GM21619 (cell line): ENCODE measurements around the gene BCR.

Experiments
- ATAC-seq: cut with Tn5 transposase; IDR thresholded peaks from one replicate; pipeline ENCODE4 v1.9.1; 2021; ENCODE audit not compliant: unreplicated experiment

BCR gene

DNA sequence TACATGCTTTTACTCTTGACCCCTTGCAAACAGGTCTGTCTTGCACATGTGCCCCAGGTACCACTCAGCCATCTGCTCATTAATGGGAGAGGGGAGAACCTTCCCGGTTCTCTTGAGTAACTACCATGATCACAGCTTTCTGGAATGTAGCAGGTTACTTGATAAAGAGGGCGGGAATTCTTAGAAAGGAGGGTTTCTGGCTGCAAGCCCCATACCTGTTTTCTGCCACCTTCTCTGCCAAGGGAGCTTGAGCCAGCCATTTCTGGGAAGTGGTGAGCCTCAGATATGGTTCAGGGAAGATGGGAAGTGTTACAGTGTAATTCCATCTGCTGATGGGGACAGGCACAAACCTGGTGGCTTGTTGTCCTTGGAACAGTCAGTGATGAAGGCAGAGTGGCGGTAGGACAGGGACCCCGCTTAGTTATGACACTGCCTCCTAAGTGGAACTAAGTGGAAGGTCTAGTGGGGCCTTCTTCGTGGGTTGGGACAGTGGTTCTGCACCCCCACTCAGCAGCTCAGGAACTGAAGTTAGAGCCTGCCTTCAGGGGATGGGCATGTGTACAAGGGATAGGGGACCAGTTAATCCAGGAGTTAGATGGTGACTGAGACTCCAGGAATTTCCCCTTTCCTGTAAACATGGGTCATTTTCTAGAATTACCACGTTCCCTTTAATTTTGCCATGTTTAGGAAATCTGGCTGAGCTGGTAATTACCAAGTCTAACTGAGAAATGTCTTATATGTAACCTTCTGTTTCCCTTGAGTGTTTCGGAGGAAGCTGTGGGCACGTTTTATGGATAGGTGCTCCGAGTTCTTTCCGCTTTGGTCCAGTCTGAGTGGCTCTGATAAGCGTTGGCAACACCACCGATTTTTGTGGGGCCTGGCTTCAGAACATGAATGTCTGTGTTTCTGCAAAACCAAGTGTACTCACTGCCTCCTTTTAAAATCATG, 35.3 kb downstream of the BCR start:
- no peak for ATAC-seq

DNA sequence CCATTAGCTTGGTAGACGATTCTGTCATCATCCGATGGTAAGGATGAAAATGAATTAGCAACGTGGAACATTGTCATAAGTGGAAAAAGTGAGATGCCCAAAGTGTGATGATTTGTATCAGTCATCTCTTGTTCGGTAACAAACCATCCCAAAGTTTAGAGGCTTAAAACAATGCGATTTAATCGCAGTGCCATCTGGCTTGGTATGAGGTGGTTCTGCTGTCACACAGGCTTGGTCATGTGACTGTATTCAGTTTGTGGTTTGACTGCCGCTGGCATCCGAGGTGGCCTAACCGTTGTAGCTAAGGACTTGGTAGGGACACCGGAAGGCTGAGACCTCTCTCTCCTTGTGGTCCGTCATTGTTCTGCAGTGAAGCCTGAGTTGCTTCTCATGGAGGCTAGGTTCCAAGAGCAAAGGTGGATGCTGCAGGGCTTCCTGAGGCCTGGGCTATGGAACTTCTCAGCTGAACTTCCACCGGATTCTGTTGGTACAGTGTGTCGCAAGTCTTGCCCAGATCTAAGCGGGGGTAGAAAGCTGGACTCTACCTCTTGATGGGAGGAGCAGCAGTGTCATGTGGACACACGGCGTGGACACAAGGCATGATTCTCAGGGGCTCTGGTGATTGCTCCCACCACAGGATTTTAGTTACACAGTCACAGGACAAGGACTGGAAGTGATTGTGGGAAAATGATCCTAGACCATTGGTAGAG, 36.3 kb downstream of the BCR start:
- no peak for ATAC-seq

DNA sequence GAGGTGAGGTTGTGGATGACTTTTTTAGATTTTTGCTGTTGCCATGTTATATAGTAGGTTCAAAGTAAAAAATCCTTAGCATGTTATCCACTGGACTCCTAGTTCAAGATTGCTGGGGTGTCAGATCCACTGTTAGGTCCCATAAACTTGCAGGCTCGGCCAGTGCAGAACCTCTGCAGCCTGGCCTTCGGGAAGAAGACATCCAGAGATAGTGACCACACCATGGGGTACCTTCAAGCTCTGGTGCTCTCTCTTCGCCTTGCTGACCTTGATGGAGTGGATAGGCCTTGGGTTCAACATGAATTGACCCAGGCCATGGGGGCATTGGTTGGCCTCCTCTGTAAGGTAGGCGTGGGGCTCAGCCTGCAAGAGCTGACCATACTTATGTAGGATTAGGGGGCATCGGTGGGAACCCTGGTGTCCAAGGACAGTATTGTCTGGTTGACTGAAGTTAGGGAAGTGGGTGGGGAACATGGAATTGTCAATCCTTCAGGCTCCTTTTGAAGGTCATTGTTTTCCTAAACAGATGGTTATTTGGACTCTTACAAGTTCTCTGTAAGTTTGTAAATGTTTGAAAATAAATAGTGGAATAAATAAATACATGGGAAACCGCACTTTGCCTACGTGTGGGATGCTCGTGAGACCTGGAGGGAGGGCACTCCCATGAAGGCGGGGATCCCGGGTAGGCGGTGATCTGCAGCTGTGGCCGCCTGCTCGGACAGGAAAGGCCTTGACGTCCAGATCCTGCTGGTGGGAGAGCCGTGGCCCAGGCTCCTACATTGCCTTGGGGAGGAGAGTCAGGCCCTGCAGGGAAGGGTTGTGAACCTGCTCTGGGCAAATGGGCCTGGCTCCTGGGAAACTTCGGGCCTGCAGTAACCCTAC, 37.1 kb downstream of the BCR start:
- no peak for ATAC-seq

DNA sequence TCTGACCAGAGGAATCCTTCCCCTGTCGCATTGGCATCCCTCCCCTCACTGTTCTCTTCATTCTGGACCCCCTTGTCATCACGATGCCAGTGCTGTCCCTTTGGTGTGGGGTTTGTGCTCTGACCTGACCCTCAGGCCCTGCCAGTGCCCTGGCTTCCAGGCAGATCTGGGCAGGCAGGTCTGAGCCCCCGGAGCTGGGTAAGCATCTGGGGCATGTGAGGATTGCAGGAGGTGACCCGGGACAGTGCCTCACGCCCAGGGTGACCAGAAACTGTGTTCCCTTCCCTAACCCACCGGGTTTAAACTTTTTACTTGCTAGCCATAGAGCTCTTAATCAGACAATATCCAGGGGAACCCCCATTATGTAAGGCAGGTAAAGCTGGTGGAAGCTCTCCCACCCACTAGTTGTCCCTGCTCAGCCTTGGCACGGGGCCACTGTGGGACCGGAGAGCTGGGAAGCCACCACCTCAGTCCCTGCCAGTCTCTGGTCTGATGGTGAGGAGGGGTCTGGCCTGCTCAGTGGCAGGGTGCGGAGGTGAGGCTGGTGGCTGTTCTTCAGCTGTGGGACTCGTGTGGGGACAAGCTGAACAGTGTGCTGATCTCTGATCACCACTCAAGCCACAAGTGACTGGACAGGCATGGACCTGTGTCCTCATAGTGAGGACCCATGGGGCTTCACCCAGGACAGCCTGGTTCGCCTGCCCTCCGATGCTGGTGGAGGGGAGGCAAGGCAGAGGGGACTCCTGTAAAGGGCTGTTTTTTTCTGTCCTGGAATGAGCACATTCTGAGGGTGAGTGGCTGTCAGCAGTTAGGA, 38.0 kb downstream of the BCR start:
- ATAC-seq, result no peak

DNA sequence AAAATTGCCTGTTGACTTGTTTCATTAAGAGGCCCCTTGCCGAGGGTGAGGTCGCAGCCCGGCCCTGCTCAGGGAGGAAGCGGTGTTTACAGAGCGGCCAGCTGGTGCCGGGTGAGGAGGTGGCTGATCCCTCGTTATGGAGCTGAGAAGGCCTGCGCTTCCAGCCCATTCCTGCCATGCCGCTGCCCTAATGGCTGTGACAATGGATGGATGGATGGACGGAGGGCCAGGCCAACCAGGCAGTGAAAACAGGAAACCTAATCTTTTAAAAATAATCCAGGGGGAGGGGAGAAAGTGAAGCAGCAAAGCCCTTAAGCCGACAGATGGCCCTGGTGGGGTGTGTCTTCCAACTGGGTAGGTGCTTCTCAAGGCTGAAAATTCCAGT, 38.5 kb downstream of the BCR start:
- no peak for ATAC-seq

DNA sequence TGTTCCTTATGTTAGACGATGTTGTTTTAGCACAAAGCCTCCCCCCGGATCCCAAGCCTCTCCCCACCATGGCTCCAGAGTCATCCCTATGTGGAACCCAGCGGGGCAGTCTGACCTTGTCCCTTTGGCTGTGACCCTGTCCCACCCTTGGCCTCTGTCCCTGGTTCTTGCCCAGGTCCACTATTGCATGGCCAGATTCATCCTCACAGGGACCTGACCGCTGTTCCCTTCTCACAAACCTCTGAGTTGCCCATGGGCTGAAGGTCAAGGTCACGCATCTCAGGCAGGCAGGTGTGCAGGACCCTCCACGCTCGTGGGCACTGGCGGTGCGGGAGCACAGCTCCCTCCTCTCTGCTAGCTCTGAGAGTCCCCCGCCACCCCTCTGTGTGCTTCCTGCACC, 39.0 kb downstream of the BCR start:
- ATAC-seq, result no peak

DNA sequence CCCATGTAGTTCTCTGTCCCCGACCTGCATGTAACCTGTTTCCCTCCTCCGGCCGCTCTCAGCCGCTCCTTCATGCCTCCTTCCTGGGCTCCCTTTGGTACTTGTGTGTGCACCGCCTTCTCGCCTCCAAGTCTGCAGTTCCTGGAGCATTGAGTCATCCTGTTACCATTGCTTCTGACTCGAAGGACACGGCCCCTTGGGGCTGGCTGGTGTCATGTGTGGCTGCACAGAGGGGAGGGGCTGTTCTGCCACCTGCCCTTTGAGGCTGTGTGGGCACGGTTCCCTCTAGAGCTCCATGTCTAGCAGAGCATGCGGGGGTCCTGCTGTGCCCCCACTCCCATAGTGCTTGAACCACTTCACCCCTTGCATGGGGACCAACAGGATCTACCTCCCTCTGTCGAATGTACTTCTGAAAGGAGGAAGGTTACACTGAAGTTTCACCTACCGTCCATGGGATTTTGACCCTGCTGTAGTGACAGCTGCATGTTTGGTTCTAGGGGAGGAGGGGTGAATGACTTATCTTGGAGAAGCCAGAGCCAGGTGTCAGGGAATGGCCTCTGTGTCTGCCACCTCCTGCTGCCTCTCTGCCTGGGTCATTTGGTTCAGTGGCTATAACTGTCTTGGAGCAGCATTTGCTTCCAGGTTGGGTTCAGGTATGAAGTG, 39.6 kb downstream of the BCR start:
- peak; percentile 62 for ATAC-seq

DNA sequence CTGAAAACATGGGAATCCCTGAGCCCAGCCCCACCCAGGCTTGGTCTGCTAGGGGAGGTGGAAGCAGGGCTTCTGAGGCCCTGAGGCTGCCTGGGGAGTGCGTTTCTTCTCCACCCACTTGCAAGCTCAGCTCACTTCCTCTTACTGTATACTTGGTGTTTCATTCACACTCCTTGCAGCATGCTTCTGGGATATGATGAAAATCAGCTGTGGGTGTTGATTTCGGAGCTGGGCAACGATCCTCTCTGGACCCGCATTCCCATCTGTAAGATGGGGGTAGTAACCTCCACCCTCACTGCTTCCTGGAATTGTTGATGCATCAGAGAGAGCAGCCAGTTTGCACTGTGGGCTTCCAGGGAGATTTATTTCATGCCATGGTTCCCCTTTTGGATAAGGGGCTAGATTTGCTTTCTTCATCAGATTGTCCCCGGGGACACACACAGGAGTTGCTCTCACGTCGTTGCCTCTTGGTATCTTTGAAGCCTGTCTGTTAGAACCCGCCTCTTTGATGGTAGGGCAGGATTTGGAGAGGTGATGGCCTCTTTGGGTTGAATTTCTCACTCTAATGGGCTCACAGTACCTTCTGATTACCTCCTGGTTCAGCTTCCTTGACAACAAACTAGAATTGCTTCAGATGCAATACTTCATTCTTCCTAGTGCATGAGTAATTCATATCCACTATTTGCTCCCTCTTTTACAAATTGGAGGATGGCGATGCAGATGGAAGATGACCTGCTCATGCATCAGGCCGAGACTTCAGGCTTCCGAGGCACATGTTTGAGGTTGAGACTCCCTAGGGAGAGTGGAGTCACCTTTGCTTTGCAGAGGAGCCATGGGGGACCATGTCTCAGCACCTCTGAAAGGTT, 40.4 kb downstream of the BCR start:
- no peak for ATAC-seq

DNA sequence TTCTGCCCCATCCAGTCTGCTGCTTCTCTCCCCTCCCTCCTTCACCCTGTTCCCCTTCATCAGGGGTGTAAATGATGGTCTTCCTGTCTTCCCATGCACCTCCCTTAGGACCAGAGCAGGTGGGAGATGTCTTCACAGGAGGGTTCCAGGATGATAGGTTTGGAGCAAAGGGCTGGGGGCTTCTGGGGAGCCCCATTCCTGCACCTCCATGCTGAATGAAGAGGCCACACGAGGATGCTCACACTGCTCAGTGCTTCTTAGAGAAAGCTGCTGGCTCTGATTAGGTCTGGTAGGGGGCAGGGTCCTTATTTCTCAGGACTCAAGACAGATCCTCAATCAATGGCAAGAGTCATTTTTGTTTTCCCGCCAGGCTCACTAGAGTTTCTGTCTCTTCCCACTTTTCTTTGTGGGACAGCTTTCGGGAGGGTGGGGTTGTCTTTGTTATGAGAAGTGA, 41.1 kb downstream of the BCR start:
- no peak for ATAC-seq

DNA sequence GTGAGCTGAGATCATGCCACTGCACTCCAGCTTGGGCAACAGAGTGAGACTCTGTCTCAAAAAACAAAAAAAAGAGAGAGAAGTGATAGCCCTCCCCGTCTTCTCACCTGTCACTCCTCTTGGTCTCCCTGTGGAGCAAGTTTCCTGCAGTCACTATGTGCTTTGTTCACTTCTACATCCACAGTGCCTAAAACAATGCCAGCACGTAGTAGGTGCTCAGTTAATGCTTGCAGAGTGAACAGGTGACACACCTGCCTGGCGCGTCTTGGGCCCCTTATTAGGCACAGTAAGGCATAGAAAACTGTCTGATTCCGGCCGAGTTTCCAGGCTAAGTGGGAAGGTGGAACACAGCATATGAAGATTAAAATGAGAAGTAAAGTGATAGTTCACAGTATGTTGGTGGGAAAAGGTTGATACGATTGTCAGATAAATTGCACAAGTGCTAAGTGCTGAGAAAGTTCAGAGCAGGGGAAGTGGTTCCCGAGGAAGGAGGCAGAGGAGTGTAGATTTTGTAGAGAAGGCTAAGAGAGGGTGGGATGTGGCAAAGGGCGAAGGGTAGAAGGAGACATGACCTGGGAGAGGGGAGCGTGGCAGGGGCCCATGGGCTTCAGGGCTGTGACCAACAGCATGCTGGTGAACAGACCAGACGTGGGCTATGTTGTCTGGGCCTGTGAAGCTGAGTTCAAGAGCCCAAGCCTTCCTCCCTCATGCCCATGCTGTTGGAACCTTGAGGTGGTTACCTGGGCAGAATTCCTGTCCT, 41.9 kb downstream of the BCR start:
- no peak for ATAC-seq

DNA sequence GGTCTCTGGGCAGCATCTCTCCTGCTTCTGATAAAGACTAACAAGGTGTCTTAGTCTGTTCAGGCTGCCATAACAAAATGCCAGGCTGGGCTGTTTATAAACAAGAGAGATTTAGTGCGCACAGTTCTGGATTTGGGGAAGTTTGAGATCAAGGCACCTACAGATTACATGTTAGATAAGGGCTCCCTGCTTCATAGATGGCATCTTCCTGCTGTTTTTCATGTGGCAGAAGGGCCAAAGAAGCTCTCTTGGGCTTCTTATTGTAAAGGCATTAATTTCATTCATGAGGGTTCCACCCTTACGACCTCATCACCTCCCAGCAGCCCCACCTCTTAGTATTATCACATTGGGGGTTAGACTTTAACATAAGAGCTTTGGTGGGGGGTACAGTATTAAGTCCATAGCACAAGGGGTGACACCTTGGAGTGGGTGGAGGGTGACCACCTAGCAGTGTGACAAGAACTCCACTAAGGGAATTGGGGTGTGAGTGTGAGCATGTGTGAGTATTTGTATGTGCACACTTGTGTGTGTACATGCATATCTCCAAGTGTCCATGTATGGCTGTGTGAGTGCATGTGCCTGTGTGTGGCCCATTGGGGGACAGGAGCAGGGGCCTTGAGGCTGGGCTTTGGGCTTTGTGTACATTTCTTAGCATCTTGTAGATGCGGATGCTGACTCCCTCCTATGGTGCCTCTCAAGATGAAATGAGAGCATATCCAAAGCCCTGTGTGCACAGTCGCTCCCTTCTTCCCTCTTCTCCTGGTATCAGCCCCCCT, 42.7 kb downstream of the BCR start:
- no peak for ATAC-seq

DNA sequence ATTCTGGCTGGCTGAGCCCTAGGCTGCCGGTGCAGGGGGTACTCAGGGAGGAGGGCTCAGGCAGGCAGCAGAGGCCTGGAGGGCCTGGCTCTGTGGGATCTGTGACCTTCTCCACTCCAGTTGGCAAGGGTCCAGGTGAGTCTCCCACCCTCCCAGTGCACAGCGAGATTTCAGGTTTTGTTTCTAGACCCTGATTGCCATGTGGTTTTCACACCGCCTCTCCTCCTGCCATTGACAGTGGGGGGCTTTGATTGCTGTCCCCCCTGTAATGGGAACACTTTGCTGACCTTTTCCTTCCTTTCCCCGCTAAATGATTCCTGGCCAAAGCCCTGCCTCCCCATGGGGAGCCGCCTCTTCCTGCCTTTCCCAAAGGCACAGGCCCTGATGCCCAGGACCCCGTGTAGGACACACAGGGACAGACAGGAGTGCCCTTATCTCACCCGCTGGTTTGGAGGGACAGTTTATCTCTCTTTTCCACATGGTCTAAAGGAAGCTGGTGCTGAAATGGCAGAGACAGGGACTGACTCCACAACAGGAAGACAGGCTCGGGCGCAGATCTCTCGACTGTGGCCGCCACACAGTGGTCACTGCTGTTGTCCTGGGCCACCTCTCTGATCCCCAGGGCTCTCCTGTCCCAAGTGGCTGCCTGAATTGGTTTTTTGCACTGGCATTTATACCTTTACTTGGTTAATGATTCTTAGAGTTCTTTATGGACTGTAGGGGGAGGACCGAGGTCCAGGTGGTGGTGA, 43.4 kb downstream of the BCR start:
- ATAC-seq, result no peak

DNA sequence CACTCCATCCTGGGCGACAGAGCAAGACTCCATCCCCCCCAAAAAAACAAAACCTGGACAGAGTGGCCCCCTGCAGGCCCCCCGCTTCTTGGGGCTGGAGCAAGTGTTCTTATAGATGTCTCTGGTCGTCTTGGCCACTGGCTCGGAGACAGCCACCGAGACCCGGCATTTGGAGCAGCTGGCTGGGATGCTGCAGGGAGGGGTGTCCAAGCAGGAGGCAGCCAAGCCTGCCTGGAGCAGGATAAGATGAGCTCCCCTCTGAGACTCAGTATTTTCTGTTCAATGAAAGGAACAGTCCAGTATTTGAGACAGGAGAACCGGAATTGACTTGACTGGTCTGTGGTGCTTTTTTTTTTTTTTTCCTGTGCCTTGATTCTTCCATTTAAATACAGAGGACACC, 44.5 kb downstream of the BCR start:
- ATAC-seq, result no peak

DNA sequence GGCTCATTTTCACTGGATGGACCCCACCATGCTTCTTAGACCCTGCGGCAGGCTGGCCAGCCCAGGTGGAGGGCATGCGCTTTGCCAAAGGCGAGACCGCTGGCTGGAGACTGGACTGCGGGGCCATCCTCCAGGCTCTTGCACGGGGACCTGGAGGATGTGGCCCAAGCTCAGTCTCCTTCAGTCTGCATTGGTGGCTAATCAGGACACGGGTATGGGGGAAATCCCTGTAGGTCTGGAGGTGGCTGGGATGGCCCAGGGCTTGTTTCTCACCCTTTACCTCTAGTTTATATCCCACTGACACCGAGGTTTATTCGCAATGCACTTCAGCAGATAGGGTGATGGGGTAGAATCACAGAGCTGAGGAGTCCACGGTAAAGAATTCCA, 45.0 kb downstream of the BCR start:
- no peak for ATAC-seq

DNA sequence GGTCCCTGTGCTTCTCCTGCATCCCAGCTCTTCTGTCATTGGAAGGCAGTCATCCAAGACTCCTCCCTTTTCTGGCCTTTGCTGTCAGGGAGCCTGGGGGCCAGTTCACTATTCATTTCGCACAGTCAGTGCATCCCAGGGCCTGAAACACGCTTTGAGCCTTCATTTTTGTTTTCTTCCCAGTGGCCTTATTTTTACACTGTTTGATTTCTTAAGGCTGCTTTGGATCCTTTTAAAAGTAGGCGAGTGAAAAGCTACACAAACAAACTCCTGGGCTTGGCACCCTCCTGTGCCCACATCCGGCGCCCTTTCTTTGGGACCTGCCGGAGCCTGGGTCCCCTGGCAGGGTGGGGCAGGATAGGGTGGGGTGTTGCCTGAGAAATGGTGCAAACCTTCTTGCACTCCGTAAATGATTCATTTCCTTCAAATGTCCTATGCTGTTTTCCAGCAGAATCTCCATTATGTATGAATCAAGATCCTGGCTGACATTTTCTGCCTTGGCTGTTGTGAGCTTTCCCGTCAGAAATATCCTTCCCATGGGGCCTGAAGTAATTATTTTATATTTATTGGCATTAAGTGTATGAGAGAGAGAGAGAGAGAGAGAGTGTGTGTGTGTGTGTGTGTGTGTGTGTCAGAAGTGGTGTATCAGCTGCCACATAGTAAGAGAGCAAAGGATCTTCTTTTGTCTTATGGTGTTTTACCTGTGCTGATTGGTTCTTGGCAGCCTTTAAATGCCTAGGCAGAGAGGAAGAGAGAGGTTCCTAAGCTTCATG, 45.6 kb downstream of the BCR start:
- ATAC-seq, result no peak

DNA sequence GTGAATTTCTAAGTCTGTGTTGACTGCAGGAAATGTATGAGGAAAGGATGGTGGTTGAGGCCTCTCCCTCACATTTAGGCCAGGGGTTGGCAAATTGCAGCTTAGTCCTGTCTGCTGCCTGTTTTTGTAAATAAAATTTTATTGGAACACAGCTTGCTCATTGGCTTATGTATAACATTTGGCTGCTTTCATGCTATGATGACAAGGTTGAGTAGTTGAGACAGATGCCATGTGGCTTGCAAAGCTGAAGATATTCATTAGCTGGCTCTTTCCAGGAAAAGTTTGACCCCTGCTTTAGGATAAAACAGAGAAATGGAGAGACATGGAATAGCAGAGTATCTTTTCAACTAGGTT, 46.2 kb downstream of the BCR start:
- no peak for ATAC-seq
